Peyer's patch (tissue), 4 donors: ENCODE results near the gene PLK3.

Experiments used
- POLR2A ChIP-seq, 2 donors: fragments of 450-650 bp; IDR thresholded peaks; one replicate each; pipeline ENCODE4 v1.5.1; 2017; ENCODE audit warnings: antibody characterized with exemption in 2 of 2, mild to moderate bottlenecking in 2 of 2, moderate library complexity in 2 of 2
- TF ChIP-seq, protein P1 (sequence below), 6 experiments: fragments of 450-650 bp in 4 of 6; fragments of 200-600 bp in 2 of 6; sonication (generic) in 1 of 6; IDR thresholded peaks; one replicate each; pipeline ENCODE4 v1.5.1; 2017 to 2019; ENCODE audit warnings: antibody characterized with exemption in 6 of 6, mild to moderate bottlenecking in 3 of 6, moderate library complexity in 1 of 6

DNA sequence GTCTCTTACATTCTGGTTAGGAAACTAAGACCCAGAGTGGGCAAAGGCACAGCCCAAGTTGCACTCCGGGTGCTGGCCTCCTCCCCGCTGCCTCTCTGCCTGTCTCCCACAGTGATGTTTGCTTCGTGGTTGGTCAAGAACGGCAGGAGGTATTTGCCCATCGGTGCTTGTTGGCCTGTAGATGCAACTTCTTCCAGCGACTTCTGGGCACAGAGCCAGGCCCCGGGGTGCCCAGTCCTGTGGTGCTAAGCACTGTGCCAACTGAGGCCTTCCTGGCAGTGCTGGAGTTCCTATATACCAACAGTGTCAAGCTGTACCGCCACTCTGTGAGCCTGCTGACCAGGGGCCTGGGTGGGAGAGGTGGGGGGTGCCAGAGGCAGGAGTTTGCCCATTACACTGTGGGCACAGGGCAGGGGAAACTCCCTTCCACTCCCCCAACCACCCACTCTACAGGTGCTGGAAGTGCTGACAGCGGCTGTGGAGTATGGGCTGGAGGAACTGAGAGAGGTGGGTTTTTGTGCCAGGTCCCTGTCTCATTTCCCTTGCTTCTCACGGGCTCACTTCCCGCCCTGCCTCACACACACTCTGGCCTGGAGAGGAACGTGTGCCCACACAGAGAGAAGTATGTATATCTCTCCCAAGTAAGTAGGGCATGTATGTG is 10.1 kb downstream of the PLK3 start:
- TF ChIP-seq, protein P1, sequence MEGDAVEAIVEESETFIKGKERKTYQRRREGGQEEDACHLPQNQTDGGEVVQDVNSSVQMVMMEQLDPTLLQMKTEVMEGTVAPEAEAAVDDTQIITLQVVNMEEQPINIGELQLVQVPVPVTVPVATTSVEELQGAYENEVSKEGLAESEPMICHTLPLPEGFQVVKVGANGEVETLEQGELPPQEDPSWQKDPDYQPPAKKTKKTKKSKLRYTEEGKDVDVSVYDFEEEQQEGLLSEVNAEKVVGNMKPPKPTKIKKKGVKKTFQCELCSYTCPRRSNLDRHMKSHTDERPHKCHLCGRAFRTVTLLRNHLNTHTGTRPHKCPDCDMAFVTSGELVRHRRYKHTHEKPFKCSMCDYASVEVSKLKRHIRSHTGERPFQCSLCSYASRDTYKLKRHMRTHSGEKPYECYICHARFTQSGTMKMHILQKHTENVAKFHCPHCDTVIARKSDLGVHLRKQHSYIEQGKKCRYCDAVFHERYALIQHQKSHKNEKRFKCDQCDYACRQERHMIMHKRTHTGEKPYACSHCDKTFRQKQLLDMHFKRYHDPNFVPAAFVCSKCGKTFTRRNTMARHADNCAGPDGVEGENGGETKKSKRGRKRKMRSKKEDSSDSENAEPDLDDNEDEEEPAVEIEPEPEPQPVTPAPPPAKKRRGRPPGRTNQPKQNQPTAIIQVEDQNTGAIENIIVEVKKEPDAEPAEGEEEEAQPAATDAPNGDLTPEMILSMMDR (IDR thresholded peaks at IDR 0.05) = no peak
- TF ChIP-seq POLR2A (IDR thresholded peaks at IDR 0.05) = no peak
